Upper lobe of left lung (tissue), 6 donors: ENCODE results near the gene PLCB4. TPM values are rescaled to one million over a fixed set of nuclear protein-coding genes. Genes with fewer than 3 reads are reported as not detected.

ENCODE experiments used
- ATAC-seq, 2 donors: fragments of 200-7000 bp; cut with Tn5 transposase; one replicate each; pipeline ENCODE4 v1.9.1; 2022; ENCODE audit warnings: mild to moderate bottlenecking in 2 of 2, moderate library complexity in 2 of 2; ENCODE audit not compliant: low FRiP score in 2 of 2
- DNase-seq, 2 donors: peaks; one replicate each; pipeline ENCODE4 v3.0.0-alpha.2; 2019 to 2020
- H3K27ac ChIP-seq, 4 donors: fragments of 200-600 bp; sonication (generic); one replicate each; pipeline ENCODE4 v1.5.1; 2016 to 2019
- H3K27me3 ChIP-seq, 4 donors: fragments of 200-600 bp; sonication (generic); one replicate each; pipeline ENCODE4 v1.5.1; 2017 to 2019
- H3K36me3 ChIP-seq, 4 donors: fragments of 200-600 bp; sonication (generic); one replicate each; pipeline ENCODE4 v1.5.1; 2016 to 2019
- H3K4me1 ChIP-seq, 4 donors: fragments of 200-600 bp; sonication (generic); one replicate each; pipeline ENCODE4 v1.5.1; 2018 to 2019
- H3K4me3 ChIP-seq, 4 donors: fragments of 200-600 bp; sonication (generic); one replicate each; pipeline ENCODE4 v1.5.1; 2017 to 2019; ENCODE audit warnings: mild to moderate bottlenecking in 2 of 4, moderate library complexity in 1 of 4
- H3K9me3 ChIP-seq, 4 donors: fragments of 200-600 bp; sonication (generic); one replicate each; pipeline ENCODE4 v1.5.1; 2018 to 2019
- EP300 ChIP-seq, 4 donors: sonication (generic); formaldehyde crosslinking; IDR thresholded peaks; one replicate each; pipeline ENCODE4 v1.5.1; 2017; ENCODE audit warnings: antibody characterized with exemption in 4 of 4, control low read depth in 2 of 4
- POLR2A ChIP-seq, 4 donors: fragments of 450-650 bp; IDR thresholded peaks; one replicate each; pipeline ENCODE4 v1.5.1; 2016 to 2017; ENCODE audit warnings: antibody characterized with exemption in 4 of 4, mild to moderate bottlenecking in 2 of 4
- POLR2AphosphoS5 ChIP-seq, 2 donors: sonication (generic); formaldehyde crosslinking; IDR thresholded peaks; one replicate each; pipeline ENCODE4 v1.5.1; 2017; ENCODE audit warnings: antibody characterized with exemption in 2 of 2
- WGBS, 2 donors: methylation state at CpG; one replicate each; pipeline ENCODE4 v1.1.5; 2017 to 2018; 5-methylcytosine and 5-hydroxymethylcytosine counted together
- total RNA-seq, 6 donors: library from RNA; depleted of rRNA in 4 of 6; stranded (reverse); fragments of >200 nt in 4 of 6; gene quantifications; one replicate each; pipeline versions ENCODE4 v1.1.0 to v1.2.1, GENCODE V29; 2016 to 2021
- TF ChIP-seq, protein P1 (sequence below), 6 experiments: fragments of 450-650 bp in 4 of 6; fragments of 200-600 bp in 2 of 6; sonication (generic) in 2 of 6; IDR thresholded peaks; one replicate each; pipeline ENCODE4 v1.5.1; 2016 to 2019; ENCODE audit warnings: antibody characterized with exemption in 6 of 6
- donor health status: DM: no; HTN: no; CAD: no; lungs with moderate emphysema.
- donor health status: DM: no; HTN: yes; CAD: no; lungs with severe emphysema.

Gene PLCB4
- total RNA-seq, 6 donors from 2014 or later, result 5.7 to 15.2 (median 8.2) TPM

DNA sequence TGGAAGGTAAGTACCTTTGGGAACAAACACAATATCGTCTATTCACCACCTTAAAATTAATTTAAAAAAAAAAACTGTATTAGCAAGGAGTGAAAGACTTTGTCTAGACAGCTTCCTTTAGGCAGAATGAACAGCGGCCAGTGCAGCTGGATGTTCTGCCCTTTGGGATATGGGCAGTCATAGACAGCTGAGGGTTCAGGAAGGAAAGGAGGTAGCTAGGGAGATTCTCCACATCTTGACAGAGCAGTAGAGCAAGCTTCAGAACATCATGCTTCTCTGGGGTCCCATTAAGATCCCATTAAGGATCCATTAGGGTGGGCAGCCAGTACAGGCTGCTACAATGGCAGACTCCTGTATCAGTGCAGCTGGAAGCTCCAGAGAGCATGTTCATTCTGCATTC is 46.5 kb upstream of the PLCB4 start:
- TF ChIP-seq POLR2A (IDR thresholded peaks at IDR 0.05), result no peak
- no peaks in the 10 kb centered on the region for H3K9me3 ChIP-seq
- no peaks in the 10 kb centered on the region for H3K4me1 ChIP-seq
- ATAC-seq (peak in 1 of 2 donors; percentile 26), DNase-seq (no peak)
- H3K27me3 ChIP-seq, result no peaks in the 10 kb centered on the region
- no peaks in the 10 kb centered on the region for H3K36me3 ChIP-seq
- 84 to 88% methylated on average over 2 of the region's 2 CpGs for WGBS, 2 donors
- no peak overlapping the region for H3K27ac ChIP-seq
- no peak overlapping the region for H3K4me3 ChIP-seq

DNA sequence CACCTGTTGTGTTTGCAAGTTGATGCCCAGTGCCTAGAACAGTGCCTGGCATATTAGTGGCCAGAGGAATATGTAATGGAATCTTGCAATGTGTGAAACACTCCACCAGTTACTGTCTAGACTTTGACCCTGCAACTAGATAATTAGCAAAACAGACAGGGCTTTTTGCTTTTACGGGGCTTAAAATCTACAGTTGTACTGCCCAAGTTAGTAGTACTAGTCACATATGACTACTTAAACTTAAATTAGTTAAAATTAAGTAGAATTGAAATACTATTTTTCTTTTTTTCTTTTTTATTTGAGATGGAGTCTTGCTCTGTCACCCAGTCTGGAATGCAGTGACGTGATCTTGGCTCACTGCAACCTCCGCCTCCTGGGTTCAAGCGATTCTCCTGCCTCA is 44.3 kb upstream of the PLCB4 start:
- no peaks in the 10 kb centered on the region for H3K36me3 ChIP-seq
- no peak for ATAC-seq
- no peak for DNase-seq
- H3K4me3 ChIP-seq, result no peak overlapping the region
- H3K4me1 ChIP-seq, result no peaks in the 10 kb centered on the region
- no peak overlapping the region for H3K27ac ChIP-seq
- TF ChIP-seq POLR2A (IDR thresholded peaks at IDR 0.05) (no peak), POLR2AphosphoS5 (IDR thresholded peaks at IDR 0.05) (no peak), EP300 (IDR thresholded peaks at IDR 0.05) (no peak)
- TF ChIP-seq, protein P1, sequence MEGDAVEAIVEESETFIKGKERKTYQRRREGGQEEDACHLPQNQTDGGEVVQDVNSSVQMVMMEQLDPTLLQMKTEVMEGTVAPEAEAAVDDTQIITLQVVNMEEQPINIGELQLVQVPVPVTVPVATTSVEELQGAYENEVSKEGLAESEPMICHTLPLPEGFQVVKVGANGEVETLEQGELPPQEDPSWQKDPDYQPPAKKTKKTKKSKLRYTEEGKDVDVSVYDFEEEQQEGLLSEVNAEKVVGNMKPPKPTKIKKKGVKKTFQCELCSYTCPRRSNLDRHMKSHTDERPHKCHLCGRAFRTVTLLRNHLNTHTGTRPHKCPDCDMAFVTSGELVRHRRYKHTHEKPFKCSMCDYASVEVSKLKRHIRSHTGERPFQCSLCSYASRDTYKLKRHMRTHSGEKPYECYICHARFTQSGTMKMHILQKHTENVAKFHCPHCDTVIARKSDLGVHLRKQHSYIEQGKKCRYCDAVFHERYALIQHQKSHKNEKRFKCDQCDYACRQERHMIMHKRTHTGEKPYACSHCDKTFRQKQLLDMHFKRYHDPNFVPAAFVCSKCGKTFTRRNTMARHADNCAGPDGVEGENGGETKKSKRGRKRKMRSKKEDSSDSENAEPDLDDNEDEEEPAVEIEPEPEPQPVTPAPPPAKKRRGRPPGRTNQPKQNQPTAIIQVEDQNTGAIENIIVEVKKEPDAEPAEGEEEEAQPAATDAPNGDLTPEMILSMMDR (IDR thresholded peaks at IDR 0.05), result no peak
- H3K27me3 ChIP-seq, result no peaks in the 10 kb centered on the region
- 93 to 98% methylated on average over 4 of the region's 4 CpGs for WGBS, 2 donors
- no peaks in the 10 kb centered on the region for H3K9me3 ChIP-seq

DNA sequence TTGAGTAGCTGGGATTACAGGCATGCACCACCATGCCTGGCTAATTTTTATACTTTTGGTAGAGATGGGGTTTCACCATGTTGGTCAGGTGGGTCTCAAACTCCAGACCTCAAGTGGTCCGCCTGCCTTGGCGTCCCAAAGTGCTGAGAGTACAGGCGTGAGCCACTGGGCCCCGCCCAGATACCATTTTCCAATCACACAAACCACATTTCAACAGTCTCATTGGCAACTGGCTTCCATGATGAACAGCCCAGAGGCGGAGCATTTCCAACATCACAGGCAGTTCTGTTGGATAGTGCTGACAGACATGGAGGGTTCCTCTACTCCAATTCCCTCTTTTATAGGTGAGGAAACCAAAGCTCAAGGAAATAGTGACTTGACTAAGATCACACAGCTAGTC is 43.9 kb upstream of the PLCB4 start:
- Histone ChIP-seq H3K27me3 (no peaks in the 10 kb centered on the region), H3K27ac (no peak overlapping the region), H3K4me3 (no peak overlapping the region), H3K9me3 (no peaks in the 10 kb centered on the region), H3K36me3 (no peaks in the 10 kb centered on the region), H3K4me1 (no peaks in the 10 kb centered on the region)
- WGBS, 2 donors, result 95 to 96% methylated on average over 5 of the region's 5 CpGs
- ATAC-seq (no peak), DNase-seq (no peak)
- TF ChIP-seq POLR2A (IDR thresholded peaks at IDR 0.05) (no peak), EP300 (IDR thresholded peaks at IDR 0.05) (no peak)

DNA sequence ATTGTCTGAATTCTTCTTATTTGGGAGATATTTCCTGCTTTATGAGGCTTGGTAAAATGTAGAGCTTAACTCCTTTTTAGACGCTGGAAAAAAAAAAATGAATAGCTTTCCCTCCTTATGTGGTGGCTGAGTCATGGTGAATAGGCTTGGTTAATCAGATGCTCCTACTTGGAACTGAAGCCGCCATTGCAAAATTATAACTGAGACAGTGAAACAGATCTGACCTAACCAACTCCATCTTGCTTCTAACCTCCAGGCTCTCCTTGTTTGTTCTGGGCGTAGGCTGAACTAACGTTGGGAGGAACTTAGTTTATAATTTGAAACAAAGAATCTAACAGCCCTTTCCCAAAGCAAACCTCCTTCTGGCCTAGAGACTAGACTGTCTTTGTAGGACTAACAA is 43.2 kb upstream of the PLCB4 start:
- WGBS, 2 donors, result 70 to 78% methylated on average over 4 of the region's 4 CpGs
- H3K4me3 ChIP-seq, result no peak overlapping the region
- TF ChIP-seq POLR2AphosphoS5 (IDR thresholded peaks at IDR 0.05), result no peak
- TF ChIP-seq, protein P1 (IDR thresholded peaks at IDR 0.05), result no peak
- no peak for TF ChIP-seq POLR2A (IDR thresholded peaks at IDR 0.05)
- no peak for TF ChIP-seq EP300 (IDR thresholded peaks at IDR 0.05)
- H3K36me3 ChIP-seq, result no peaks in the 10 kb centered on the region
- no peak overlapping the region for H3K27ac ChIP-seq
- no peaks in the 10 kb centered on the region for H3K4me1 ChIP-seq
- DNase-seq, result no peak
- no peaks in the 10 kb centered on the region for H3K9me3 ChIP-seq
- no peaks in the 10 kb centered on the region for H3K27me3 ChIP-seq
- ATAC-seq, result no peak

DNA sequence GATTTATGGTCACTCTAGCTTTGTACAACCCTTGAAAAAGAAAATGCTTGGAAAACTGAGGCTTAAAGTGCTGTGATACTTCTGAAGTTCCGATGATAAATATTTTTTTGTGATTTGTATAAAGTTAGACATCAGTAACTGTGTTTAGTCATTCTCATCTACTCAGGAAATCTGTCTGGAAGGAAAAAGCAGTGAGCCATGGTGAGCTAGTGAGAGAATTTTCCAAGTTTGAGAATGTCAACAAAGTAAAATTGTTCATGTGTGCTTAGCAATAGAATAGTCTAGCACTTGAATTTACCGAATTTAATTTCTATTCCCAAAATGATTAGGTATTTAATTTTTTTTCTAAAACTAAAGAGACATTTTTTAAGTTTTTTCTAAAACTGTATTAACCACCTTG is 41.3 kb upstream of the PLCB4 start:
- no peak overlapping the region for H3K27ac ChIP-seq
- DNase-seq (no peak), ATAC-seq (no peak)
- H3K27me3 ChIP-seq, result no peaks in the 10 kb centered on the region
- TF ChIP-seq EP300 (IDR thresholded peaks at IDR 0.05) (no peak), POLR2A (IDR thresholded peaks at IDR 0.05) (no peak), POLR2AphosphoS5 (IDR thresholded peaks at IDR 0.05) (no peak)
- TF ChIP-seq, protein P1 (IDR thresholded peaks at IDR 0.05), result no peak
- no peaks in the 10 kb centered on the region for H3K9me3 ChIP-seq
- 79 to 84% methylated on average over 2 of the region's 2 CpGs for WGBS, 2 donors
- H3K4me3 ChIP-seq, result no peak overlapping the region
- no peaks in the 10 kb centered on the region for H3K4me1 ChIP-seq
- no peaks in the 10 kb centered on the region for H3K36me3 ChIP-seq

DNA sequence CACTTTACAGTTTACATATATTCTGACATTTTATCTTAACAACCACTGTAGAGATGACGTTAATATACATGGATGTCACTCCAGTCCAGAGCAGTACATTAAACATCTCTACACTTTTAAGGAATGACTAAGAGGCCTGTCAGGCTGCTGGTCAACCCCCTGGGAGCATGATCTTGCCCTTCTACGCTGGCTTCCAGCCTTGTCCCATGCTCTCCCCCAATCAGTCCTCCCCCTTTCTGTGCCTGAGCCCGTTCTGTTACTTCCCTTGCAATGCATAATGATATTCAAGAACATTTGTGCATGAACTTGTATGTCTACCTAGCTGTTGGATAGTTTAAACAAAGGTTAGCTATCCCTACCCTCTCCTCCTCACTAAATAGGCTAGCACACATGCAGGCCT is 40.5 kb upstream of the PLCB4 start:
- no peak for TF ChIP-seq POLR2A (IDR thresholded peaks at IDR 0.05)
- TF ChIP-seq EP300 (IDR thresholded peaks at IDR 0.05), result no peak
- TF ChIP-seq, protein P1 (IDR thresholded peaks at IDR 0.05), result no peak
- TF ChIP-seq POLR2AphosphoS5 (IDR thresholded peaks at IDR 0.05), result no peak
- Histone ChIP-seq H3K27me3 (no peaks in the 10 kb centered on the region), H3K9me3 (no peaks in the 10 kb centered on the region), H3K4me1 (no peaks in the 10 kb centered on the region), H3K4me3 (no peak overlapping the region), H3K36me3 (no peaks in the 10 kb centered on the region), H3K27ac (no peak overlapping the region)
- 74 to 82% methylated on average over 3 of the region's 3 CpGs for WGBS, 2 donors
- DNase-seq (no peak), ATAC-seq (no peak)
